H1 (cell line): Measurements from ENCODE around the gene GMPPA.
A peak's percentile ranks its signal among the peaks of the same experiment; 100 is the strongest.

ENCODE experiments used
- ATF2 ChIP-seq: IDR thresholded peaks from 2 replicates; pipeline ENCODE4 v1.6.1; 2012; ENCODE audit warnings: low read length, inconsistent platforms
- CTCF ChIP-seq, 3 experiments: IDR thresholded peaks; 1 replicate in 2 of 3; 2 replicates in 1 of 3; pipeline versions ENCODE4 v1.5.1 to v1.6.1; 2011; ENCODE audit warnings: low read length in 3 of 3, mild to moderate bottlenecking in 3 of 3, inconsistent platforms in 2 of 3, low read depth in 1 of 3, moderate library complexity in 1 of 3; ENCODE audit not compliant: insufficient read depth in 1 of 3; ENCODE audit errors: control extremely low read depth in 1 of 3
- EGR1 ChIP-seq: IDR thresholded peaks from 2 replicates; pipeline ENCODE4 v1.6.1; 2011; ENCODE audit warnings: low read depth, low read length, borderline replicate concordance
- JUND ChIP-seq: IDR thresholded peaks from 2 replicates; pipeline ENCODE4 v1.6.1; 2011; ENCODE audit warnings: mild to moderate bottlenecking, improper control_type of control experiment, low read length
- PHF8 ChIP-seq: fragments of 200-600 bp; sonication (generic); conservative IDR thresholded peaks from 2 replicates; pipeline ENCODE4 v1.7.1; 2012; ENCODE audit warnings: low read depth, mild to moderate bottlenecking, inconsistent platforms, low read length, moderate library complexity
- POLR2A ChIP-seq, 2 experiments: IDR thresholded peaks; 1 replicate in 1 of 2; 2 replicates in 1 of 2; pipeline ENCODE4 v1.6.1; 2011; ENCODE audit warnings: low read depth in 2 of 2, low read length in 2 of 2, mild to moderate bottlenecking in 2 of 2; ENCODE audit errors: control extremely low read depth in 1 of 2
- POLR2AphosphoS5 ChIP-seq: IDR thresholded peaks from 2 replicates; pipeline ENCODE4 v1.6.1; 2011; ENCODE audit warnings: low read depth, low read length
- RAD21 ChIP-seq, 2 experiments: IDR thresholded peaks in 1 of 2; conservative IDR thresholded peaks in 1 of 2; 2 replicates each; pipeline ENCODE4 v1.6.1; 2011; ENCODE audit warnings: low read depth in 2 of 2, low read length in 2 of 2, improper control_type of control experiment in 1 of 2, inconsistent platforms in 1 of 2, mild to moderate bottlenecking in 1 of 2, moderate library complexity in 1 of 2
- SIN3A ChIP-seq, 2 experiments: IDR thresholded peaks in 1 of 2; conservative IDR thresholded peaks in 1 of 2; 2 replicates each; pipeline ENCODE4 v1.6.1; 2011 to 2012; ENCODE audit warnings: low read length in 2 of 2, improper control_type of control experiment in 1 of 2, low read depth in 1 of 2, mild to moderate bottlenecking in 1 of 2
- SRF ChIP-seq: IDR thresholded peaks from 2 replicates; pipeline ENCODE4 v1.6.1; 2011; ENCODE audit warnings: mild to moderate bottlenecking, low read depth, low read length, moderate library complexity
- SUZ12 ChIP-seq: fragments of 200-600 bp; sonication (generic); IDR thresholded peaks from 2 replicates; pipeline ENCODE4 v1.6.1; 2012; ENCODE audit warnings: mild to moderate bottlenecking, inconsistent platforms, low read length, moderate library complexity, mixed read lengths
- TCF12 ChIP-seq: IDR thresholded peaks from 2 replicates; pipeline ENCODE4 v1.6.1; 2011; ENCODE audit warnings: low read depth, mild to moderate bottlenecking, low read length

GRCh38 chr2:219483451-219484342 is 15.0 kb upstream of the GMPPA start:
- TF ChIP-seq ATF2 (0 out of 2 replicates have a peak, but pooled peaks have one; percentile 33), JUND (no peak), EGR1 (no peak), POLR2A (IDR thresholded peaks at IDR 0.05; ENCODE audit: control extremely low read depth in 1 of 2, low read depth in 2 of 2, low read length in 2 of 2) (no peak), SUZ12 (no peak), CTCF (IDR thresholded peaks at IDR 0.05; ENCODE audit: control extremely low read depth in 1 of 3, insufficient read depth in 1 of 3, low read depth in 1 of 3, low read length in 3 of 3) (no peak), POLR2AphosphoS5 (no peak), TCF12 (no peak), SRF (no peak), SIN3A (conservative IDR thresholded peaks at IDR 0.05 in 1 of 2, IDR thresholded peaks at IDR 0.05 in 1 of 2; ENCODE audit: low read depth in 1 of 2, low read length in 2 of 2) (no peak), PHF8 (no peak), RAD21 (IDR thresholded peaks at IDR 0.05 in 1 of 2, conservative IDR thresholded peaks at IDR 0.05 in 1 of 2; ENCODE audit: low read depth in 2 of 2, low read length in 2 of 2) (no peak)
